HCEC 1CT (cell line): Measurements from ENCODE around the gene BTBD7.

Source experiments
- DNase-seq: peaks from one replicate; pipeline ENCODE4 v3.0.0-alpha.2; 2017

The BTBD7 gene

GRCh38 chr14:93330609-93331000 is 2.2 kb downstream of the BTBD7 start:
- no peak for DNase-seq

DNA sequence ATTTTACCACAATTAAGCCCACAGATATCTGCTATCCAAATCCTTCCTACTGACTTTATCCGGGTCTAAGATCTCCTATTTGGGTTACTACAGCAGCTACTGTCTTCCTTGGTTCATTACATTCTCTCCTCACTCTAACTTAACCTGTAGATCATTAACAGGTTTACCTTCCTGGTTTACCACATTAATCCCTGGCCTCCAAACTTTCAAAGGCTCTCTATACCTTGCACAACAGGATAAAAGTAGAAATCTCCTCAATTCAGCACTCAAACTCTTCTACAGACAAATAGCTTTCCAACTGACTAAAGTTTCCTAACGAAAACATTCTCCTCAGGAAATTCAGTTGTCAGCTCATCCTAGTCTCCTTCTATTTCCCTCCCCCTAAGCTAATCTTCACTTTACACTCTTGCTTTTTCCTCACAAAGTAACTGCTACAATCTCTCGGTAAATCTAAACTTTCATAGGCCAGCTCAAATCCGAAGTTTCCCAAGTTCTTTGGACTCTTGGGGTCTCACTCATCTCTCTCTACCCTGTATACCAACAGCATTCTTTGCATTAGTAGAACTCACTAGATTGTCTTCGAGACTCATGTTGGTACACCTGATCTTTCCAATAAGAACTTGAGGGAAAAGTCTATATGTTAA is 2.7 kb downstream of the BTBD7 start:
- no peak for DNase-seq

- DNase-seq, result no peak
These were observed 4.3 kb downstream of the BTBD7 start for GRCh38 chr14:93328546-93328945.

DNA sequence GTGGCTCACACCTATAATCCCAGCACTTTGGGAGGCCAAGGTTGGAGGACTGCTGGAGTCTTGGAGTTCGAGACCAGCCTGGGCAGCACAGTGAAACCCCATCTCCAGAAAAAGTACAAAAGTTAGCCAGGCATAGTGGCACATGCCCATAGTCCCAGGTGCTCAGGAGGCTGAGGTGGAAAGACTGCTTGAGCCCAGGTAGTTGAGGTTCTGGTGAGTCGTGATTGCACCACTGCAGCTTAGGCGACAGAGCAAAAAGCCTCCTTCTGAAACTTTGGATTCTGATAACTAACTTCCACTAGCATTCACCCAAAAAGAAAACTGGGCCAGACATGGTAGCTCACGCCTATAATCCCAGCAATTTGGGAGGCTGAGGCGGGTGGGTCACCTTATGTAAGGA is 6.6 kb downstream of the BTBD7 start:
- no peak for DNase-seq

DNA sequence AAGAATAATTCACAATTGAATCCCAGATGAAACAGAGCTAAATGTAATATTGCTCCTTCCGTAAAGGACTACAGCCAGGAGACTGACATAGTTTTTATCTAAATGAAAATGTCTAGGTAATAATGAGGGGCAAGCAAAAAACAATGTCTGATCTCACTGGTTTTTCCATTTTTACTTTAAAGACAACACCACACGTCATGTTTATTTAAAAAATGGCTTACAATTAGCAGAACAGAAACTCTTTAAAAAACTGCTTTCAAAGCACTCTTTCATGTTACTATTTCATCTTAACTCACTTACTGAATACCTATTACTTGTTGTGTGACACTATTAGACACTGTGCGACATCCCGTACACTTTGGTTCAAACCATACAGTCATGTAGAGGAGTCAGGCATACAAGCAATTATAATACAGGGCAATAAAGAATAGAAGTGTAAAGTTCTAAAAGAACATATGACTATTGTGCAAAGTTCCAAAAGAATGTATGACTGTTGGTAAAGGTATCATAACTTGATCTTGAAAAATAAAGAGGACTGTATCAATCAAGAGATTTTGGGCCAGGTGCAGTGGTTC is 9.1 kb downstream of the BTBD7 start:
- no peak for DNase-seq

GRCh38 chr14:93322929-93323599 is 9.8 kb downstream of the BTBD7 start:
- no peak for DNase-seq

GRCh38 chr14:93320489-93320888 is 12.3 kb downstream of the BTBD7 start:
- DNase-seq, result no peak

- no peak for DNase-seq
These were observed 12.9 kb downstream of the BTBD7 start for GRCh38 chr14:93319958-93320357.

GRCh38 chr14:93319494-93319893 is 13.3 kb downstream of the BTBD7 start:
- no peak for DNase-seq

- DNase-seq, result no peak
These were observed 13.9 kb downstream of the BTBD7 start for GRCh38 chr14:93318927-93319326.

GRCh38 chr14:93317875-93318807 is 14.7 kb downstream of the BTBD7 start:
- peak; percentile 46 for DNase-seq

- DNase-seq, result no peak
These were observed 15.5 kb downstream of the BTBD7 start for GRCh38 chr14:93317210-93317874.

DNA sequence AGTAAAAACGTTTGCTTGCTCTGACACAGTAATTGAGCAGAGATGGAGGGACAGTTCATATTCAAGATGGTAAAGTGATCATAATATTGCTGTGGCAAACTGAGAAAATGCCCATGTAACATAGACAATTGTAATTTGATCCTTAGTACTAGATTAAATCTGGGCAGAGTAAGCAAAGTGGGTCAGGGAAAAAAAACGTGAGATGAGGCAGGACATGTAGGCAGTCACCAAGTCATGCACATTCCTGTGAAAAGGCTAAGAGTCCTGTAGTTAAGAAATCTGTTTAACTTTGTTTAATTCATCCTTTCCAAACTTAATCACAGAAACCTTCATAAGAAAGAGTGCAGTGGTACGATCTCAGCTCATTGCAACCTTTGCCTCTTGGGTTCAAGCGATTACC is 16.1 kb downstream of the BTBD7 start:
- DNase-seq, result no peak

DNA sequence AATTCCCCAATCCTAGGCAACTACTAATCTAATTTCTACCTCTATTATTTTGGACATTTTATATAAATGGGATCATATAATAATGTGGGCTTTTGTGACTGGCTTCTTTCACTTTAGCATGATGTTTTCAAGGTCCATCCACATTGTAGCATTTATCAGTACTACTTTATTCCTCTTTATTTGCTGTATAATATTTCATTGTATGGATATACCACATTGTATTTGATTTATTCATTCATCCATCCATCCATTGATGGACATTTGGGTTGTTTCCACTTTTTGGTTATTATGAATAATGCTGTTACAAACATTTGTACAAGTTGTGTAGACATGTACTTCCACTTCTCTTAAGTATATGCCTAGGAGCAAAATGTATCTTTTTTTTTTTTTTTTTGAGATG is 17.3 kb downstream of the BTBD7 start:
- no peak for DNase-seq

GRCh38 chr14:93311082-93311481 is 21.8 kb downstream of the BTBD7 start:
- no peak for DNase-seq

- DNase-seq, result no peak
These were observed 23.3 kb downstream of the BTBD7 start for GRCh38 chr14:93309427-93309966.

- DNase-seq, result no peak
These were observed 24.0 kb downstream of the BTBD7 start for GRCh38 chr14:93308686-93309345.

DNA sequence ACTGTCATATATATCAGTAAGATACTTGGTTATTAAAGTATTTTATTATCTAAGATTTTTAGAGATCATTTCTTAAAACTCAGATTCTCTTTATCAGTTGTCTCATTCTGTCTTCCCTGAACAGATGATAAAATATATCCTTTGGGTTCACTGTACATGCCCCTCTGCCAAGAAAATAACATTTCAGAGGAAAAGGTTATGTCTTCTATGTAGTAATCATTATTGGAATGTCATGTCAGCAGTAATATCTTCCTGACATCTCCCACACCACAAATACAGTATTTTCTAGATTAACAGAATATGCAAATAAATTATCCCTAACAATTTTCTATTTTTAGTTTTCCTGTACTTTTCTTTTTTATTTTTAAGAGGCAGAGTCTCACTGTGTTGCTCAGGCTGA is 26.0 kb downstream of the BTBD7 start:
- no peak for DNase-seq

DNA sequence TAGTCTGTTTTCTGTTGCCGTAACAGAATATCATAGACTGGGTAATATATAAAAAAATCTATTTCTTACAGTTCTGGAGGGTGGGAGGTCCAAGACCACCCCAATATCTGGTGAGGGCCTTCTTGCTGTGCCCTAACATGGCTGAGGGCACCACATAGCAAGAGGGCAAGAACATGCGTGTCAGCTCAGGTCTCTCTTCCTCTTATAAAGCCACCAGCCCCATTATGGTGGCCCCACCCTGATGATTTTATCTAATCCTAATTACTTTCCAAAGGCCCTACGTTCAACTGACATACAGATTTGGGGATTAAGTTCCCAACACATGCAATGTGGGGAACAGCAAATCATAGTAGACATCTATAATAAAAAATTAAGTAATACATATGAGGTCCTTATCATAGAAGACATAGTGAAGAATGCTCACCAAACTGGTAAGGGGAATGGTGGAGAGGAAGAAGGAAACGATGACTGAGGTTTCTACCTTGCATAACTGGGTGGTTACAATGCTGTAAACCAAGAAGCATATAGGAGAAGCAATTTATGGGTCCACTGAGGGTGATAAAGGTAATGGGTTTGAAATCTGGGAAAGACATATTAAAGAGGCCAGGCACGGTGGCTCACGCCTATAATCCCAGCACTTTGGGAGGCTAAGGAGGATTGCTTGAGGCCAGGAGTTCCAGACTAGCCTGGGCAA is 27.0 kb downstream of the BTBD7 start:
- no peak for DNase-seq

- DNase-seq, result peak; percentile 45
These were observed 28.1 kb downstream of the BTBD7 start for GRCh38 chr14:93304771-93305170.

- DNase-seq, result no peak
These were observed 29.2 kb downstream of the BTBD7 start for GRCh38 chr14:93303659-93304058.
